HepG2 (cell line): Measurements from ENCODE around the gene CDH23. TPM values are rescaled to one million over a fixed set of nuclear protein-coding genes. Genes with fewer than 3 reads are reported as not detected.

Experiments
- ATAC-seq: fragments of 200-7000 bp; cut with Tn5 transposase; 3 replicates; pipeline ENCODE4 v1.9.1; 2020; ENCODE audit warnings: mild to moderate bottlenecking, moderate library complexity
- BruUV-seq: library from RNA; stranded (reverse); fragments of 400-500 nt; replicated peaks from 2 replicates; lab custom pipeline; 2021; lab: Mats Ljungman, UMichigan
- CTCF ChIA-PET: fragments of 300-600 bp; formaldehyde crosslinking; extraction: SDS; loops from one replicate; lab custom pipeline; 2021; ENCODE audit warnings: low total read pairs, inconsistent platforms, low intra/inter-chr PET ratio; lab: Yijun Ruan, JAX
- POLR2A ChIA-PET: fragments of 350-600 bp; sonication (Branson Sonifier 250); formaldehyde crosslinking; loops from one replicate; lab custom pipeline; 2020; ENCODE audit warnings: antibody characterized with exemption, inconsistent platforms; lab: Yijun Ruan, JAX
- DNase-seq: peaks from one replicate; pipeline ENCODE4 v3.0.0-alpha.2; 2015; ENCODE audit warnings: low spot score
- FAIRE-seq: peaks from 3 replicates; lab custom pipeline; 2011; peaks lifted over from hg19 to GRCh38; lab: Jason Lieb, UNC
- H2AFZ ChIP-seq: one replicate; pipeline ENCODE4 v1.6.1; 2011; ENCODE audit warnings: low read length, inconsistent platforms
- H3K27ac ChIP-seq: fragments of 300-600 bp; 3 replicates; pipeline ENCODE4 v1.8.0; 2011; ENCODE audit warnings: mixed run types, mild to moderate bottlenecking, mixed read lengths, low read length, inconsistent platforms; ENCODE audit not compliant: insufficient read depth; ENCODE audit errors: extremely low read length
- H3K27me3 ChIP-seq, 2 experiments: fragments of 200-600 bp in 1 of 2; 2 replicates in 1 of 2; 3 replicates in 1 of 2; pipeline versions ENCODE4 v1.6.0 to v1.8.0; 2011; ENCODE audit warnings: low read length in 2 of 2, mild to moderate bottlenecking in 2 of 2, moderate library complexity in 2 of 2, inconsistent platforms in 1 of 2; ENCODE audit not compliant: insufficient read depth in 2 of 2, control insufficient read depth in 1 of 2
- H3K36me3 ChIP-seq, 2 experiments: fragments of 200-600 bp in 1 of 2; replicated peaks in 1 of 2; 2 replicates in 1 of 2; 3 replicates in 1 of 2; pipeline versions ENCODE4 v1.5.1 to v1.8.0; 2011; ENCODE audit warnings: low read length in 2 of 2, inconsistent platforms in 1 of 2; ENCODE audit not compliant: insufficient read depth in 2 of 2, control insufficient read depth in 1 of 2
- H3K4me1 ChIP-seq: 2 replicates; pipeline ENCODE4 v1.5.1; 2012; ENCODE audit warnings: low read length, inconsistent platforms; ENCODE audit not compliant: insufficient read depth
- H3K4me2 ChIP-seq: 2 replicates; pipeline ENCODE4 v1.6.0; 2011; ENCODE audit warnings: low read depth, low read length, inconsistent platforms
- H3K4me3 ChIP-seq, 3 experiments: fragments of 200-600 bp in 1 of 3; sonication (generic), shearing (Covaris generic) in 1 of 3; replicated peaks in 1 of 3; 2 replicates each; pipeline ENCODE4 v1.5.1; 2011 to 2016; ENCODE audit warnings: low read length in 3 of 3, inconsistent platforms in 2 of 3, low read depth in 2 of 3, mild to moderate bottlenecking in 2 of 3, control low read depth in 1 of 3, mixed read lengths in 1 of 3; ENCODE audit not compliant: insufficient read depth in 1 of 3
- H3K79me2 ChIP-seq: one replicate; pipeline ENCODE4 v1.6.1; 2011; ENCODE audit warnings: low read length, inconsistent platforms; ENCODE audit not compliant: insufficient read depth
- H3K9ac ChIP-seq: 2 replicates; pipeline ENCODE4 v1.6.0; 2011; ENCODE audit warnings: mild to moderate bottlenecking, low read depth, low read length, inconsistent platforms; ENCODE audit not compliant: insufficient read depth
- H3K9me3 ChIP-seq: 2 replicates; pipeline ENCODE4 v1.5.1; 2012; ENCODE audit warnings: mild to moderate bottlenecking, low read length
- H4K20me1 ChIP-seq: 2 replicates; pipeline ENCODE4 v1.6.0; 2011; ENCODE audit warnings: inconsistent platforms, mild to moderate bottlenecking, low read length, moderate library complexity; ENCODE audit not compliant: insufficient read depth
- EZH2 ChIP-seq: conservative IDR thresholded peaks from 2 replicates; pipeline ENCODE4 v1.6.1; 2012; ENCODE audit warnings: mild to moderate bottlenecking, low read depth, low read length, moderate library complexity
- HNRNPUL1 ChIP-seq: fragments of 200-400 bp; formaldehyde crosslinking; IDR thresholded peaks from 2 replicates; pipeline ENCODE4 v1.6.1; 2017; ENCODE audit warnings: low read depth, mild to moderate bottlenecking, low read length, moderate library complexity
- ISX ChIP-seq: sonication (generic); formaldehyde crosslinking; conservative IDR thresholded peaks from 2 replicates; pipeline ENCODE4 v1.5.0; 2020; ENCODE audit warnings: missing genetic modification reagents
- JUND ChIP-seq: sonication (generic); formaldehyde crosslinking; IDR thresholded peaks from 2 replicates; pipeline ENCODE4 v1.8.0; 2022; ENCODE audit warnings: mild to moderate bottlenecking, missing genetic modification reagents
- KDM4B ChIP-seq: sonication (generic); formaldehyde crosslinking; IDR thresholded peaks from 2 replicates; pipeline ENCODE4 v1.4.0; 2020; ENCODE audit warnings: missing genetic modification reagents
- KLF6 ChIP-seq: IDR thresholded peaks from 2 replicates; pipeline ENCODE4 v1.8.0; 2016; ENCODE audit warnings: missing biosample characterization, missing genetic modification reagents
- RNF2 ChIP-seq: fragments of 450-650 bp; conservative IDR thresholded peaks from 2 replicates; pipeline ENCODE4 v1.6.1; 2016; ENCODE audit warnings: low read depth
- SRSF1 ChIP-seq: fragments of 200-400 bp; formaldehyde crosslinking; optimal IDR thresholded peaks from 2 replicates; pipeline ENCODE3; 2017; ENCODE audit warnings: mild to moderate bottlenecking, low read depth, low read length, moderate library complexity
- TEAD3 ChIP-seq: optimal IDR thresholded peaks from 2 replicates; pipeline ENCODE3; 2016; ENCODE audit warnings: borderline replicate concordance
- ZBTB1 ChIP-seq: sonication (generic); formaldehyde crosslinking; IDR thresholded peaks from 2 replicates; pipeline ENCODE4 v1.4.0; 2020; ENCODE audit warnings: missing genetic modification reagents, borderline replicate concordance
- ZFX ChIP-seq: sonication (generic); formaldehyde crosslinking; IDR thresholded peaks from 2 replicates; pipeline ENCODE4 v1.4.0; 2020; ENCODE audit warnings: mild to moderate bottlenecking, low read depth, missing genetic modification reagents, moderate library complexity
- ZNF281 ChIP-seq: sonication (generic); formaldehyde crosslinking; IDR thresholded peaks from 2 replicates; pipeline ENCODE4 v1.4.0; 2020; ENCODE audit warnings: missing genetic modification reagents, borderline replicate concordance
- ZNF501 ChIP-seq: sonication (generic); formaldehyde crosslinking; IDR thresholded peaks from 2 replicates; pipeline ENCODE4 v1.5.1; 2020; ENCODE audit warnings: mild to moderate bottlenecking, moderate library complexity, missing genetic modification reagents
- ZNF691 ChIP-seq: sonication (generic); formaldehyde crosslinking; IDR thresholded peaks from 2 replicates; pipeline ENCODE4 v1.4.0; 2020; ENCODE audit warnings: missing genetic modification reagents, low read depth, mild to moderate bottlenecking, borderline replicate concordance
- ZNF790 ChIP-seq: sonication (generic); formaldehyde crosslinking; IDR thresholded peaks from 2 replicates; pipeline ENCODE4 v1.8.0; 2022; ENCODE audit warnings: missing genetic modification reagents, mild to moderate bottlenecking, borderline replicate concordance
- ZNF792 ChIP-seq: IDR thresholded peaks from 2 replicates; pipeline ENCODE4 v1.6.1; 2016
- WGBS: methylation state at CpG from one replicate; pipeline ENCODE4 v1.1.6; 2017; ENCODE audit warnings: low lambda C conversion rate; 5-methylcytosine and 5-hydroxymethylcytosine counted together
- in situ Hi-C: cut with HindIII; loops from 2 replicates; pipeline ENCODE4 v1.10.0; 2017; ENCODE audit warnings: low pct_unique_long_range_greater_than_20kb; ENCODE audit not compliant: extremely low pct_ligation_motif_present
- intact Hi-C: fragments of 100-400 bp; cut with micrococcal nuclease; formaldehyde crosslinking; loops from one replicate; pipeline ENCODE4 v1.10.0; 2022; ENCODE audit not compliant: unreplicated experiment
- polyA plus RNA-seq, 8 experiments: library from polyadenylated mRNA; depleted of rRNA in 3 of 8; stranded (reverse) in 7 of 8; unstranded in 1 of 8; fragments of >200 nt; fragmentation: Illumina TruSeq in 4 of 8; extraction: Trizol in 4 of 8; gene quantifications; 2 replicates each; pipeline versions ENCODE4 v1.2.1 to v1.2.3, GENCODE V29; 2011 to 2016; ENCODE audit warnings: low read depth in 4 of 8, missing spikeins in 1 of 8, mixed read lengths in 1 of 8; ENCODE audit not compliant: insufficient read depth in 1 of 8
- total RNA-seq, 5 experiments: library from RNA; depleted of rRNA; stranded (reverse); fragments of >200 nt; fragmentation: Illumina TruSeq; extraction: Trizol; gene quantifications; 2 replicates each; pipeline ENCODE4 v1.2.3, GENCODE V29; 2016; ENCODE audit warnings: low read depth in 1 of 5
- TF ChIP-seq, protein P1 (sequence below): sonication (generic); formaldehyde crosslinking; conservative IDR thresholded peaks from 2 replicates; pipeline ENCODE4 v1.4.0; 2020; ENCODE audit warnings: missing genetic modification reagents
- TF ChIP-seq, protein P2 (sequence below): sonication (generic); formaldehyde crosslinking; IDR thresholded peaks from 2 replicates; pipeline ENCODE4 v1.4.0; 2020; ENCODE audit warnings: missing genetic modification reagents, borderline replicate concordance

The CDH23 gene
- total and polyA plus RNA-seq, 2 of the 13 experiments (the other 11 are each of a cell fraction or from before 2014, with no cell fraction given) = 0.13 TPM; not detected in 1

DNA sequence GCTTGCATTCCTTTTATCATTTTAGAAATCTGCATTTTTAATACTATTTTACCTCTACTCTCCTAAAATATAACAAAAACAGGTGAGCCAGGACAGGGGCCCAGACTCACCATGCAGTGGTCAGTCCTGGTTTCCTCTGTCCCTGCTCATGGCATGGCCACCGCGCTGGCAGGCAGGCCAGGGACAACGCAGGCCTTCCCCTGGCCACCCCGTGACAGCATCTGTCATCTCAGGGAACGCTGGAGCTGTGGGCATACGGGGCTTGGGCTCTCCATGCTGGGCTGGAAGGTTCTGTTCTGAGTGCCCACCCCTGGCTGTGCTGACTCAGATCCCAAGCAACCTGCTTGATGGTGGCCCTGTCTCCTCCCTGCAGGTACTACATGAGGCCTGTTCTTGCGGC lies 35.1 kb upstream of the CDH23 start:
- Histone ChIP-seq H4K20me1 (no peaks in the 10 kb centered on the region), H3K9ac (no peak overlapping the region), H3K79me2 (no peaks in the 10 kb centered on the region), H2AFZ (no peak overlapping the region), H3K36me3 (peaks cover 13 to 36% of the 10 kb centered on the region in 2 experiments; a peak in 4 of 5 replicates), H3K27me3 (no peaks in the 10 kb centered on the region), H3K4me2 (no peak overlapping the region), H3K4me1 (no peaks in the 10 kb centered on the region), H3K9me3 (no peaks in the 10 kb centered on the region), H3K27ac (no peak overlapping the region), H3K4me3 (no peak overlapping the region)
- TF ChIP-seq, protein P1, sequence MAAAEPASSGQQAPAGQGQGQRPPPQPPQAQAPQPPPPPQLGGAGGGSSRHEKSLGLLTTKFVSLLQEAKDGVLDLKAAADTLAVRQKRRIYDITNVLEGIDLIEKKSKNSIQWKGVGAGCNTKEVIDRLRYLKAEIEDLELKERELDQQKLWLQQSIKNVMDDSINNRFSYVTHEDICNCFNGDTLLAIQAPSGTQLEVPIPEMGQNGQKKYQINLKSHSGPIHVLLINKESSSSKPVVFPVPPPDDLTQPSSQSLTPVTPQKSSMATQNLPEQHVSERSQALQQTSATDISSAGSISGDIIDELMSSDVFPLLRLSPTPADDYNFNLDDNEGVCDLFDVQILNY = no peak
- TF ChIP-seq HNRNPUL1 = no peak
- TF ChIP-seq ZNF501 (CRISPR knock-in tag) = no peak
- no peak for TF ChIP-seq KLF6 (CRISPR knock-in tag)
- TF ChIP-seq RNF2 = no peak
- TF ChIP-seq, protein P2, sequence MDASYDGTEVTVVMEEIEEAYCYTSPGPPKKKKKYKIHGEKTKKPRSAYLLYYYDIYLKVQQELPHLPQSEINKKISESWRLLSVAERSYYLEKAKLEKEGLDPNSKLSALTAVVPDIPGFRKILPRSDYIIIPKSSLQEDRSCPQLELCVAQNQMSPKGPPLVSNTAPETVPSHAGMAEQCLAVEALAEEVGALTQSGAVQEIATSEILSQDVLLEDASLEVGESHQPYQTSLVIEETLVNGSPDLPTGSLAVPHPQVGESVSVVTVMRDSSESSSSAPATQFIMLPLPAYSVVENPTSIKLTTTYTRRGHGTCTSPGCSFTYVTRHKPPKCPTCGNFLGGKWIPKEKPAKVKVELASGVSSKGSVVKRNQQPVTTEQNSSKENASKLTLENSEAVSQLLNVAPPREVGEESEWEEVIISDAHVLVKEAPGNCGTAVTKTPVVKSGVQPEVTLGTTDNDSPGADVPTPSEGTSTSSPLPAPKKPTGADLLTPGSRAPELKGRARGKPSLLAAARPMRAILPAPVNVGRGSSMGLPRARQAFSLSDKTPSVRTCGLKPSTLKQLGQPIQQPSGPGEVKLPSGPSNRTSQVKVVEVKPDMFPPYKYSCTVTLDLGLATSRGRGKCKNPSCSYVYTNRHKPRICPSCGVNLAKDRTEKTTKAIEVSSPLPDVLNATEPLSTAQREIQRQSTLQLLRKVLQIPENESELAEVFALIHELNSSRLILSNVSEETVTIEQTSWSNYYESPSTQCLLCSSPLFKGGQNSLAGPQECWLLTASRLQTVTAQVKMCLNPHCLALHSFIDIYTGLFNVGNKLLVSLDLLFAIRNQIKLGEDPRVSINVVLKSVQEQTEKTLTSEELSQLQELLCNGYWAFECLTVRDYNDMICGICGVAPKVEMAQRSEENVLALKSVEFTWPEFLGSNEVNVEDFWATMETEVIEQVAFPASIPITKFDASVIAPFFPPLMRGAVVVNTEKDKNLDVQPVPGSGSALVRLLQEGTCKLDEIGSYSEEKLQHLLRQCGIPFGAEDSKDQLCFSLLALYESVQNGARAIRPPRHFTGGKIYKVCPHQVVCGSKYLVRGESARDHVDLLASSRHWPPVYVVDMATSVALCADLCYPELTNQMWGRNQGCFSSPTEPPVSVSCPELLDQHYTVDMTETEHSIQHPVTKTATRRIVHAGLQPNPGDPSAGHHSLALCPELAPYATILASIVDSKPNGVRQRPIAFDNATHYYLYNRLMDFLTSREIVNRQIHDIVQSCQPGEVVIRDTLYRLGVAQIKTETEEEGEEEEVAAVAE (CRISPR knock-in tag) = no peak
- TF ChIP-seq EZH2 = no peak
- TF ChIP-seq ZBTB1 (CRISPR knock-in tag) = no peak
- TF ChIP-seq ZNF792 (CRISPR knock-in tag) = no peak
- TF ChIP-seq SRSF1 = no peak
- TF ChIP-seq ZNF790 (CRISPR knock-in tag) = no peak
- TF ChIP-seq ISX (CRISPR knock-in tag) = no peak
- no peak for TF ChIP-seq JUND (CRISPR knock-in tag)
- TF ChIP-seq ZNF691 (CRISPR knock-in tag) = no peak
- TF ChIP-seq ZFX = no peak
- no peak for TF ChIP-seq KDM4B (CRISPR knock-in tag)
- no peak for TF ChIP-seq TEAD3 (CRISPR knock-in tag)
- no peak for TF ChIP-seq ZNF281 (CRISPR knock-in tag)
- in situ Hi-C loops = no loop called here
- no peak for FAIRE-seq
- no peak for ATAC-seq
- no TSS peak for BruUV-seq
- WGBS = 93% methylated on average over 7 of the region's 7 CpGs
- intact Hi-C loops = no loop called here
- DNase-seq = no peak
- CTCF ChIA-PET = no interaction called here
- POLR2A ChIA-PET = no interaction called here
